Lung microvascular endothelial cell (primary cell): Measurements from ENCODE around the gene SERHL2. TPM values are rescaled to one million over a fixed set of nuclear protein-coding genes. Genes with fewer than 3 reads are reported as not detected.

ENCODE experiments used
- total RNA-seq: library from RNA; depleted of rRNA; stranded (reverse); fragments of >200 nt; gene quantifications from 2 replicates; pipeline ENCODE4 v1.2.1, GENCODE V29; 2014

The SERHL2 gene
- total RNA-seq, 1 donor from 2014 or later, result 3.8 TPM

Other genes starting within 250 kb of the SERHL2 start
- gene NFAM1, start 121.6 kb upstream of the SERHL2 start, total RNA-seq, result not detected in 2 replicates
- gene RRP7A, start 34.2 kb upstream of the SERHL2 start, total RNA-seq, result 24.4 and 27.2 TPM in 2 replicates
- gene POLDIP3, start 60.9 kb downstream of the SERHL2 start, total RNA-seq, result 18.7 and 20.6 TPM in 2 replicates
- 0.22 and 0.60 TPM in 2 replicates for gene ATP5MGL, start 86.6 kb downstream of the SERHL2 start, total RNA-seq
- 99.0 and 129 TPM in 2 replicates for gene CYB5R3, start 95.4 kb downstream of the SERHL2 start, total RNA-seq
- gene A4GALT, start 166.9 kb downstream of the SERHL2 start, total RNA-seq, result 32.7 and 43.8 TPM in 2 replicates